DOHH2 (cell line): ENCODE measurements around the gene USF3.

Source experiments
- H3F3A ChIP-seq: fragments of 200-600 bp; sonication (generic), shearing (Covaris generic); 2 replicates; pipeline ENCODE4 v1.6.0; 2016; ENCODE audit warnings: antibody characterized with exemption, mild to moderate bottlenecking; ENCODE audit not compliant: control insufficient read depth, insufficient read depth
- H3K27ac ChIP-seq: fragments of 200-600 bp; sonication (generic); 2 replicates; pipeline ENCODE4 v1.5.1; 2014; ENCODE audit warnings: low read depth, mild to moderate bottlenecking, low read length, moderate library complexity
- H3K27me3 ChIP-seq: fragments of 200-600 bp; sonication (generic); 2 replicates; pipeline ENCODE4 v1.6.1; 2014; ENCODE audit warnings: mild to moderate bottlenecking, low read length, mixed read lengths; ENCODE audit not compliant: control insufficient read depth
- H3K36me3 ChIP-seq: fragments of 200-600 bp; sonication (generic); 2 replicates; pipeline ENCODE4 v1.6.1; 2014; ENCODE audit warnings: mild to moderate bottlenecking, low read length, moderate library complexity, mixed read lengths; ENCODE audit not compliant: control insufficient read depth
- H3K4me1 ChIP-seq: fragments of 200-600 bp; sonication (generic); 2 replicates; pipeline ENCODE4 v1.6.1; 2014; ENCODE audit warnings: mild to moderate bottlenecking, low read length, mixed read lengths; ENCODE audit not compliant: control insufficient read depth
- H3K4me2 ChIP-seq: fragments of 200-600 bp; sonication (generic); 2 replicates; pipeline ENCODE4 v1.6.0; 2014; ENCODE audit warnings: mild to moderate bottlenecking, low read length, moderate library complexity
- H3K4me3 ChIP-seq: fragments of 200-600 bp; sonication (generic); 2 replicates; pipeline ENCODE4 v1.5.1; 2014; ENCODE audit warnings: mild to moderate bottlenecking, low read length, mixed read lengths
- H3K79me2 ChIP-seq: fragments of 200-600 bp; sonication (generic); 2 replicates; pipeline ENCODE4 v1.6.1; 2014; ENCODE audit warnings: mild to moderate bottlenecking, low read length, mixed read lengths; ENCODE audit not compliant: control insufficient read depth
- H3K9me2 ChIP-seq: fragments of 200-600 bp; sonication (generic); replicated peaks from 2 replicates; pipeline ENCODE4 v1.6.1; 2014; ENCODE audit warnings: mild to moderate bottlenecking, low read length, mixed read lengths; ENCODE audit not compliant: control insufficient read depth
- H3K9me3 ChIP-seq: fragments of 200-600 bp; sonication (generic); 2 replicates; pipeline ENCODE4 v1.6.1; 2014; ENCODE audit warnings: antibody characterized with exemption, low read length, mixed read lengths; ENCODE audit not compliant: control insufficient read depth, insufficient read depth
- H4K20me1 ChIP-seq: fragments of 200-600 bp; sonication (generic); 2 replicates; pipeline ENCODE4 v1.6.0; 2014; ENCODE audit warnings: low read depth, mild to moderate bottlenecking, antibody characterized with exemption, low read length, moderate library complexity; ENCODE audit not compliant: control insufficient read depth, insufficient read depth
- CTCF ChIP-seq: fragments of 200-600 bp; sonication (generic); IDR thresholded peaks from one replicate; pipeline ENCODE4 v1.5.1; 2014; ENCODE audit warnings: antibody characterized with exemption, mild to moderate bottlenecking, low read depth, low read length; ENCODE audit not compliant: poor library complexity, severe bottlenecking
- EZH2phosphoT487 ChIP-seq: fragments of 200-600 bp; sonication (generic); IDR thresholded peaks from 2 replicates; pipeline ENCODE4 v1.6.1; 2017; ENCODE audit warnings: borderline replicate concordance, mild to moderate bottlenecking, antibody characterized with exemption, low read length, moderate library complexity, mixed read lengths

The USF3 gene

GRCh38 chr3:113728661-113729060 is 32.2 kb upstream of the USF3 start:
- H3K4me1 ChIP-seq, result no peaks in the 10 kb centered on the region
- H3K27me3 ChIP-seq, result no peaks in the 10 kb centered on the region
- H3K4me2 ChIP-seq, result no peak overlapping the region
- H3K79me2 ChIP-seq, result peaks cover 100% of the 10 kb centered on the region
- no peaks in the 10 kb centered on the region for H3K9me2 ChIP-seq
- peaks cover 38% of the 10 kb centered on the region for H4K20me1 ChIP-seq
- H3F3A ChIP-seq, result peaks cover 7% of the 10 kb centered on the region
- H3K27ac ChIP-seq, result no peak overlapping the region
- no peak overlapping the region for H3K4me3 ChIP-seq
- H3K36me3 ChIP-seq, result peaks cover 90% of the 10 kb centered on the region
- H3K9me3 ChIP-seq, result no peaks in the 10 kb centered on the region
- TF ChIP-seq EZH2phosphoT487 (no peak), CTCF (no peak)

GRCh38 chr3:113721636-113722035 is 25.2 kb upstream of the USF3 start:
- TF ChIP-seq CTCF (no peak), EZH2phosphoT487 (no peak)
- H3K9me3 ChIP-seq, result no peaks in the 10 kb centered on the region
- no peak overlapping the region for H3K27ac ChIP-seq
- H3K36me3 ChIP-seq, result peaks cover 85% of the 10 kb centered on the region
- H3K4me1 ChIP-seq, result no peaks in the 10 kb centered on the region
- H3F3A ChIP-seq, result peaks cover 21% of the 10 kb centered on the region
- H3K27me3 ChIP-seq, result no peaks in the 10 kb centered on the region
- no peak overlapping the region for H3K4me3 ChIP-seq
- H3K79me2 ChIP-seq, result peaks cover 36% of the 10 kb centered on the region
- no peaks in the 10 kb centered on the region for H3K9me2 ChIP-seq
- peaks cover 12% of the 10 kb centered on the region for H4K20me1 ChIP-seq
- H3K4me2 ChIP-seq, result no peak overlapping the region

- H4K20me1 ChIP-seq, result peaks cover 12% of the 10 kb centered on the region
- peaks cover 17% of the 10 kb centered on the region for H3K79me2 ChIP-seq
- TF ChIP-seq CTCF (no peak), EZH2phosphoT487 (no peak)
- H3K4me2 ChIP-seq, result no peak overlapping the region
- no peaks in the 10 kb centered on the region for H3K4me1 ChIP-seq
- peaks cover 24% of the 10 kb centered on the region for H3F3A ChIP-seq
- no peaks in the 10 kb centered on the region for H3K9me3 ChIP-seq
- no peaks in the 10 kb centered on the region for H3K27me3 ChIP-seq
- no peaks in the 10 kb centered on the region for H3K9me2 ChIP-seq
- no peak overlapping the region for H3K27ac ChIP-seq
- H3K4me3 ChIP-seq, result no peak overlapping the region
- peaks cover 71% of the 10 kb centered on the region for H3K36me3 ChIP-seq
Measured at GRCh38 chr3:113719758-113720157, 23.3 kb upstream of the USF3 start.

GRCh38 chr3:113719294-113719693 is 22.9 kb upstream of the USF3 start:
- Histone ChIP-seq H3K9me2 (no peaks in the 10 kb centered on the region), H3K9me3 (no peaks in the 10 kb centered on the region), H3K27me3 (no peaks in the 10 kb centered on the region), H3K4me1 (no peaks in the 10 kb centered on the region), H3K36me3 (peaks cover 67% of the 10 kb centered on the region), H3K4me2 (no peak overlapping the region), H4K20me1 (peaks cover 9% of the 10 kb centered on the region), H3K27ac (no peak overlapping the region), H3K4me3 (no peak overlapping the region), H3K79me2 (peaks cover 12% of the 10 kb centered on the region), H3F3A (peaks cover 24% of the 10 kb centered on the region)
- TF ChIP-seq CTCF (no peak), EZH2phosphoT487 (no peak)
